HG03103 (cell line): ENCODE data around the gene SLC4A4.

ENCODE experiments used
- ATAC-seq: cut with Tn5 transposase; IDR thresholded peaks from one replicate; pipeline ENCODE4 v1.9.1; 2021; ENCODE audit warnings: low read depth; ENCODE audit not compliant: unreplicated experiment

The SLC4A4 gene

DNA sequence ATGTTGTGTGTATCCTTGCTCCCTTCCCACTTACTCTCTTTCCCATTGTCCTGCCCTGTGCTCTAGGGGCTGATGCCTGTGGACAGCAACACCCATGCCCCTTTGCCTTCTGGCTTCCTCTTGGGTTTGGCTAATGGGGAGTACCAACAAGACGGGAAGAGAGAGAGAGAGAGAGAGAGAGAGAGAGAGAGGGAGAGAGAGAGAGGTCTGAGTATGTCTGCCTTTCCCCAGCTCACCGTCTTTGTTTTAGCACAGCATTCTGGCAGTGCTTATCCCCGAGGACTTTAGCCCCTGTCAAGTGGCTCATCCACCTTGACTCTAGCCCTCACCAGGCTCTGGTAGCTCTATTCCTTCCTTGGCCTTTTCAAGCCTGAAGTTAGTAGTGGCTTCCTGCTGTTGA is 128.0 kb downstream of the SLC4A4 start:
- no peak for ATAC-seq

DNA sequence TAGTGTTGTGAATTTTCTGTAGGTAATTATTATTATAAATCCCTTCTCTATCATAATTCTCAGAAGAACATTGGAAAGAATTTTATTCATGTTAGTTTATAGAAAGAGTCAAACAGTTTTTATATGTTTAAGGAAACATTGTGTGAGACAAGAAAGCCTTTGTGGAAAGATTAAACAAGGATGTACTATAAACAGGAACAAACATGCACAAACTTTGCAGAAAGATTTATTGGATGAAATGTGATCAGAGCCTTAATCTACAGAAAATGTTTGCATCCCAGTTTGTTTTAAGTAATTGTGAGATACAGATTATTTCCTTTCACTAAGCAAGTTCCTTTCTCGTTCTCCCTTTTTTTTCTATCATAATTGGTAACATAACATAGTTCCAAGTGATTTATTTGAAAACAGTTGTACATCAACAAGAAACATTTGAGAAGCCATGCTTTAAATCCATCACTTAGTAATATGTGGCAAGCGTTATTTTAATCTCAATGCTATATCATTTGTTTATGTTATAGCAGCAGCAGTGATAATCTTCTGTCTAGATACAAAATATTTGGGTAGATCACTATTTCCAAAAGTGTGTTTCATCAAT is 129.4 kb downstream of the SLC4A4 start:
- no peak for ATAC-seq

DNA sequence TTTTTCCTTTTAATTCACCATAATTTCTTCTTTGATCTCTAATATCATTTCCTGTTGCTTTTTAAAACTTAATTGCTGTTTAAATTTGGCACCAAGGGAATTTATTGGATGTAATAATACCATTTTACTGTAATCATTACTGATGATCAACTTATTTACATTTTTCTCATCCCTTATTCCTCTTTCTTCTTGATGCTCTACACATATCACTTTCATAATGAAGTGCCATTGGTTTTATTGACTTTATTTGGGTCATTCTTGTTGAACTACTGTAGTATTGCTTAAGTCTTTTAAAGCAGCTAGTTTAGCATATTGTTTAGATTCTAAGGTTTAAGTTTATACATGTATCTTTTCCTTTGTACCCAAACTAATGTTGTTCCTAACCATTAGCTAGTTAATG is 130.7 kb downstream of the SLC4A4 start:
- ATAC-seq, result no peak

DNA sequence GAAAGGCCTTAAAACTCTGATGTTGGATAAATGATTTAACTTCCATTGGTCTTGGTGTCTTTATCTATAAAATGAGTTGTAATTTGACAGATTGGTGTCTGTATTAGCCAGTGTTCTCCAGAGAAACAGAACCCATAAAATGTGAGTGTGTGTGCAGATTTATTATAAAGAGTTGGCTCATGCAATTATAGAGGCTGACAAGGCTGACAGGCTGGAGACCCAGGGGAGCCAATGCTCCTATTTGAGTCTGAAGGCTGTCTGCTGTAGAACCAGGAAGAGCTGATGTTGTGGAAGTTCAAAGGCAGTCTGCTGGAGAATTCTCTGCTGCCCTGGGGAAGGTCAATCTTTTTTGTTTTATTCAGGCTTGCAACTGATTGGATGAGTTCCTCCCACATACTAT is 131.7 kb downstream of the SLC4A4 start:
- no peak for ATAC-seq

DNA sequence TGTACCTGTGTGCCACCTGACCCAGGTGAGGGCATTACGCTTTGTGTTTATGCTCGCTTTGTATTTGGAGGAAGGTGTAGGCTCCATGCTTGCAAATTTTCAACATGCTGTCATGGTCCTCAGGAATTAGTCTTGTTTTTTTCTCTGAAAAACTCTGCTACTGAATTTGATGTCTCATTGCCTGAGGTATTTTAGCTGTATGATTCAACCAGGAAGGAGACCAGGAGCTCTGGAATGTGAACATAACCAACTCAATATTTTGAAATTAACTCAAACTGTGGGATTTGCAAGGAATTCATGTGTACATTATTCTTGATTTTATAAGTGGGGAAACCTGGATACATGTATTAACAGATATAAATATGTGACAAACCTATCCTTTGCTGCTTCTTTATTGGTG is 134.1 kb downstream of the SLC4A4 start:
- no peak for ATAC-seq

DNA sequence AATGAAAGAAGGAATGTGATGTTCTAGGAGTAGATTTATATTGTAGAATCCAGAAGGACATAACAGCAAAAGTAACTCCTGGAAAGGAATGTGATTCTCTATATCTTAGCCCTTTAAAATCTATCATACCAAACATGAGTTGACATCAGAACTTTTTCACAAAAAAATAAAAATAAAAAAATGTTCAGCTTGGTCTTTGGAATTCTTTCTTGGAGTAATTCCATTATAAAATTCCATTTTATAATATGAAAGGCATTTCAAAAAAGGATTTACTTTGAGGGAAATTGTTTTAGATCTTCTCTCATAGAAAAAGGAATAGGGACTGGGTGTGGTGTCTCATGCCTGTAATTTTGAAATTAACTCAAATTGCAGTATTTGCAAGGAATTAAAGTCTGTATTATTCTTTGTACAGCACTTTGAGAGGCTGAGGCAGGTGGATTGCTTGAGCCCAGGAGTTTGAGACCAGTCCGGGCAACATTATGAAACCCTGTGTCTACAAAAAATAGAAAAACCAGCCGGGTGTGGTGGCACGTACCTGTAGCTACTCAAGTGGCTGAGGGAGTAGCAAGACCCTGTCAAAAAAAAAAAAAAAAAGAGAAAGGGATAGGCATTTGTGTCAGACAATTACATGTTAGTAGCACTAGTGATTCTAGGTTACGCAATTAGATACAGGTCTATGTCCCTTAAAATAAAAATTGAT is 134.9 kb downstream of the SLC4A4 start:
- ATAC-seq, result no peak

DNA sequence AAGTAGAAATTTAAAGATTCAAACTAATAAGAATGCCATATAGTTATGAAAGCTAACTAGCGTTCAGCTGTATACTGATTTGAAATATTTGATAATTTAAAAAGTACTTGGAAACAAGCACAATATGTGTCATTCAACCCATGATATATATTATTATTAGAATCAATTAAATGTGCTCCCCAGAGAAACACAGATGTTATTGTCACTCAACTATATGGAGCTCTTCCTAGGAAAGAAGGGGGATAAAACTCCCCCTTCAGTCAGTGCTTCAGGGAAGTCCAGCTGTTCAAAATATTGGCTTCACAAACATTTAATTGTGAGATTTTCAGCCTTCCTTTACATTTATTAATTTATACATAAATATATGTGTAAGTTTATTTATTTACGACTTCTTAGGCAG is 135.9 kb downstream of the SLC4A4 start:
- no peak for ATAC-seq

DNA sequence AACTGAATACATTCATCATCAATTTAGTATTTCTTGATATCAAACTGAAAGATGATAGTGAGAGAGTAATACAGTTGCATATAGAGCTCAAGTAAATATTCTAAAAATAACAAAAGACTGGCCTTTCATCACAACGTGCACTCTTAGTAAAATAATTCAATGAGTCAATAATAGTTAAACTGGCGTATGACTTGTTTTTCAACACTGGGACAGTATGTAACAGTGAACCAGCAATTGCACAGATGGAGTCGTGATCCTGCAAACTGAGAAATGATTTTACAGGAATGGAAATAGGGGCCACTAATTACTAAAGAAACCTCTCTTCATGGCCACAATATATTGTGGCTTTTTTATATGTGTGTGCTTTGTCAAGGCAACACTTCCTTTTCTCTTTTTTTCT is 137.4 kb downstream of the SLC4A4 start:
- no peak for ATAC-seq

DNA sequence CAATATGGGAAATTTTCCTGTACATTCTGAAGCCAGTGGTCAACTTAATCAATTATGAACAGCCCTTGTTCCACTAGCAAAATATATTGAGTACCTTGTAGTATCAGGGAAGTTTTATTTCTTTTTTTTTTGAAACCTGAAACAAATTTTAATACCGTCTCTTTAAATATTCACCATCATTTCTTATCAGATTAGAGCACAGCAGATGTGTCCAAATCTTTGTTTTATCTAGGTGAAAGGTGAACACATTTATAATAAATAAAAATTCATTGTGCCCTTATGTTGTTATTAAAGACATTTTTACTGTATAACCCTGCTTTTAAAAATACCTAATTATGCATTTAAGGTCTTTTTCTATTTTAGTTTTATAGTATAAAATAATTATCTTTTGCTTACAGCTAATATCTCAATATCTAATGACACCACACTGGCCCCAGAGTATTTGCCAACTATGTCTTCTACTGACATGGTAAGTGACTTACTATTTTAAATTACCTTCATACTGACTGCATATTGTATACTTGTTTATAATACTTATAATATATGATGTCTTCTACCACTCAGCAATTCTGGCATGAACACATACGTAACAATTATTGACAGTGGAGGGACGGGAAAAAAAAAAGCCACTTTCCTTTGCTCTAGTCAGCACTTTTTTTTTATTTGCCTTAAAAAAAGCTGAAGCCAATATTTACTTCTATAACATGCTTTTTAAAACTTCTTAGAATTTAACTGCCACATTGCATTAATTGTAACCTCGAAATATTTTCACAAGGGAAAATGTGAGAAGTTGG is 147.9 kb downstream of the SLC4A4 start:
- ATAC-seq, result no peak

DNA sequence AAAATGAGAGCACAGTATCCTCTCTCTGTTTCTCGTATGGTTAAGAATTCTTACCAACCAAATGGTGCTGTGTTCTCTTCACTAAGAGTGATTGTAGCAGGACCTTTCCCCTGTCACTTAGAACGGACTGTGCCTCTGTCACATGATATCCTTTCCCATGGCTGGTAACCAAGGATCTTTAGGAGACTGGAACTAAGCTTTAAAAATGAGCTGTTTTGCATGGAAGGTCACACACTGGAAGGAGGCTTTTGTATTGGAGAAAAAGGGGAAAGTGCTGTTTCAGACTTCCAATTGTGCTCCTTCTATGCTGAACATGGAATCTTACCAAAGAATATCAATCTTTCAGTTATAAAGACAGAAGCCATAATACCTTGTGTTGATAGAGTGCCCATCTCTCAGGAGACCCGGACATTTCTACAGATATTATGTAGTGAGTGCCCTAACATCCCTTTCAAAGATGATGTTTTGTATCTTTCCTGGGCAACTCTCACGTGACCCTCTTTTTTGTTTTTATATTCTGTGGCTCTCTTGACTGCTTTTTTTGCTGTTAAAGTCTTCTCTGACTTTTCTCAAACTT is 148.6 kb downstream of the SLC4A4 start:
- ATAC-seq, result no peak

DNA sequence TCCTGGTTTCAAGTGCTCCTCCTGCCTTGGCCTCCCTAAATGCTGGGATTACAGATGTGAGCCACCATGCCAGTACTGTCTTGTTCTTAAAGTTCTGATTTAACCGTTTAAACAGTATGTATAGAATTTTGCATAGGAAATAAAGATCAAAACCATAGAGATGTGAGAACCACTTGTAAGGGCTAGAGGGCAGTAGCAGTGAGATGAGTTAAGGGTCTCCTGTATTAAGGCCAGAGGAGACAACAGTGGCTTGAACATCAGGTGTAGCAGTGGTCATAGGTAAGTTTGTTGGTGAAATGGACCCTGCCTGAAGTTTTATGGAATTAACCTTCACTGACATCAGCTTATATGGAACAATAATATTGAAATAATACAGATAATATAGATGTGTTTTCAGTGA is 155.7 kb downstream of the SLC4A4 start:
- no peak for ATAC-seq

DNA sequence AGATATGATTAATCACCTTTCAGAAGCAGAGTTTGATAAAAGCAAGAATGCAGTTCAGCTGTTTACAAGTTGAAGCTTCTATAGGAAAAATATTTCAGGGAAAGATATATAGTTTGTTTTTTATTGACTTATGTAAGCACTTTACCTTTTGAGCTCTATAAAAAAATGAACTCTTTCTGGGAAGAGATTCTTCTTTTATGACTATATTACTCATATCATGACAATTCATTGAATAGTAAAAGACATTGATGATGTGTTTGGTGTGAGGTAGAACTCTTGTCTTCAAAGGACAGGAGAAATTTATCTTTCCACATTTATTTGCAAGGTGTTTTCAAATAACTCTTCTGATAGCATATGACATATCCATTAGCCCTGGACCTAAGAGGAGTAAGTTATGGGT is 156.6 kb downstream of the SLC4A4 start:
- ATAC-seq, result no peak

DNA sequence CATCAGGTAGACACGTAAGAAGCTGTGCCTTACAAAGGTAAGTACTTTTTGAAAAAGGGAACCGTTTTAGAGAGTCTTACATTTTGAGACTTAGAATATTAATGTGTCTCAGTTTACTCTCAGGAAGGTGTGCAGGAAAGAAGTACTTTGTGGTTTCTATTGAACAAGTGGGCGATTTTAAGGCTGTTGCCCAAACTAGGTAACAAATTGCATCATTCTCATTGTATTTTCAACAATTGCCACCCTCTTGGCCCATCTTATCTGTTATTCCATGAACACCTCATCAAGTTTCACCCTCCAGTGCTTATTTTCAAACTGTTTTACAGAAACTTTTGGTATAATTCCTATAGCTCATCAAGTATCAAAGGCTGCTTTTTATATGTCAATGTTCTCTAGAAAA is 158.3 kb downstream of the SLC4A4 start:
- ATAC-seq, result no peak

DNA sequence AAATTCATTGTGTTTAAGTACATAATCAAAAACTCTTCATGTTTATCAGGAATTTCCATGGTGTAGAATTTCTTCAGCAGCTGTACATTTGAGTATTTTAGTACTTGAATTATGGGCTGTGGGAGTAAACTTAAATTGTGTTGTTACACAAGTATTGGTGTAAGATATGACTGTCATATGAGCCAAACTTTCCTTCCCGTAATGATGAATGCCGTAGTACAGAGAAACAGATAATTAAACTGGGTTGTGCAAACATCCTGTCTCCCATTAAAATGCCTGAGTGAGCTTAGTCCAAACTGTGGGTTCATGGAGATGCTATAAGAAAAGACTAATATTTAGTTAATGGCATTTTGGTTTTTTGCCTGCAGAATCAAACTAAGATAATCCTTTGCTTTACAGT is 159.2 kb downstream of the SLC4A4 start:
- no peak for ATAC-seq

DNA sequence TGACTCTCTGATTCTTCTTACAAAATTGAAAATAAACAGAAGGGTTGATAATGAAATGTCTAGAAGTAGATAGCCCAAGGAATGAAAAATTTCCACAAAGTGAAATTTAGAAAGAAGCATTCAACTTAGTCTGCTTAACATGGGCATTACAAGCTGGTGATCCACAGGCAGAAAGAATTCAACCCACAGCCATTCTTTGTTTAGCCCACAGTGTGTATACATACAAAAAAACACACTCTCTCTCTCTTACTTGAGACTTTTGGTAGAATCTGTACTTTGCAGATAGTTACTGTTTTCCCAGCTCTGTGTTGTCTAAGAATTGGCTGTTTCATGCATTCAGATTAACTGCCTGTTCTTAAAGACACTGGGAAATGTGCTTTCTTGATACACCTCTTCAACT is 159.8 kb downstream of the SLC4A4 start:
- no peak for ATAC-seq

DNA sequence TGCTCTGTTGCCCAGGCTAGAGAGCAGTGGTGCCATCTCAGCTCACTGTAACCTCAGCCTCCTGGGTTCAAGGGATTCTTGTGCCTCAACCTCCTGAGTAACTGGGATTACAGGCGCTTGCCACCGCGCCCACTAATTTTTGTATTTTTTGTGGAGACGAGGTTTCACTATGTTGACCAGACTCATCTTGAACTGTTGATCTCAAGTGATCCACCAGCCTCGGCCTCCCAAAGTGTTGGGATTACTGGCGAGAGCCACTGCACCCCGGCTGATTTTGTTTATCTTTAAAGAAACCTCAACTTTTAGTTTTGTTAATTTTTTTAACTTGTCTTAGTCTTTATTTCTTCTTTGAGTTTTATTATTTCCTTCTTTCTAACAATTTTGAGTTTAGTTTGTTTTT is 163.2 kb downstream of the SLC4A4 start:
- no peak for ATAC-seq

DNA sequence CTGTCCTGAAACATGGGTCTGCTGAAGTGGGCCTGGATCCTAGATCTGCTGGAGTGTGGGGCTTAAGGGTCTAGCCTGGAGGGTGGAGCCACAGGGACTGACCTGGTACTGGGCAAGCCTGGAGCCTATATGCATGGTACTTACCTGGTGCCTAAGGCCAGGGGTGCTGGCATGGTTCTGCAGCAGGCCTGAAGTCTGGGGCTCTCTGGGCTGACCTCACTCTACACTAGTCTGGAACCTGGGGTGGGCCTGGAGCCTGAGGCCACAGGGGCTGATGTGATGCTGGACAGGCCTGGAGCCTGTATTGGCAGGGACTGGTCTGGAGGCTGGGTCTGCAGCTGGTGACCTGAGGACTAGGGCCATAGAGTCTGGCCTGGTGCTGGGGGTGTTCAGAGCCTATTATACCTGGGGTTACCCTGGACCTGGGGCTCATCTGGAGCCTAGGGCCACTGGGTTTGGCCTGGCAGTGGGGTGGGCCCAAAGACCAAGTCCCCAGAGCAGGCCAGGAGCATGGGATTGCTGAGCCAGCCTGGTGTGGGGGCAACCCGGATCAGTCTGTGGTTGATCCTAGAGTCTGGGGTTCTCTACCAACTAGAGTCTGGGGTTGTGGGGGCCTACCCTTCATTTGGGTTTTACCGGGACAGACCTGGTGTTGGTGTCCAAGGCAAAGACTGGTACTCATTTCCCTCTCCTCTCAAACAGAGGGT is 179.6 kb downstream of the SLC4A4 start:
- no peak for ATAC-seq

DNA sequence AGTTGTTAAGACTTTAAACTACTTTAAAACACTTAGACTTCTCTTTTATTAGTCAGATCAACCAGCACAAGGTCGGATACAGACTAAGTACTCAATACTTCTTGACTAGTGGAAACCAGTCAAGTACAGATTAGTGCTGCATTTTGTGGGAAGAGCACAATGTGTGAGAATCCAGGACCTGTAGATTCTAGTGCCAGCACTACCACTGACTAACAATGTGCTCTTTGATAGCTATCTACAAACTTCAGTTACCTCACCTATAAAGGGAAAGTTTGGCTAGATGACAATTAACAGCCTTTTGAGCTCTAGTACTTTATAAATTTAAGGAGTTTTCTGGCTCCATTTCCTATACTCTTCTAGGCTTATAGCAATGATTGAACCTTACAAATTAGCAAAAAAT is 181.5 kb downstream of the SLC4A4 start:
- ATAC-seq, result no peak

DNA sequence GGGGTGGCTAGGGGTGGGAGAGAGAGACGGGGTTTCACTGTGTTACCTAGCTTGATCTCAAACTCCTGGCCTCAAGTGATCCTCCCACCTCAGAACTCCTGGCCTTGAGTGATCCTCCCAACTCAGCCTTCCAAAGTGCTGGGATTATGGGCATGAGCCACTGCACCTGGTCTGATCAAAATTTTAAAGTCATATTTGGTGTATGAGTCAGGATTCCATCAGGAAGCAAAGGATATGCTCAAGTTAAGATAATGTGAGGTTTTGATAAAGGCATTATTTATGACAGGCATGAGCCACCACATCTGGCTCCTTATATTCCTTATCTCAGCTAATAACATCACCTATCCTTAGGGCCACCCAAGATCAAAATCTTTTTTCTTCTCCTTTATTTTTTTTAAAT is 182.0 kb downstream of the SLC4A4 start:
- no peak for ATAC-seq

DNA sequence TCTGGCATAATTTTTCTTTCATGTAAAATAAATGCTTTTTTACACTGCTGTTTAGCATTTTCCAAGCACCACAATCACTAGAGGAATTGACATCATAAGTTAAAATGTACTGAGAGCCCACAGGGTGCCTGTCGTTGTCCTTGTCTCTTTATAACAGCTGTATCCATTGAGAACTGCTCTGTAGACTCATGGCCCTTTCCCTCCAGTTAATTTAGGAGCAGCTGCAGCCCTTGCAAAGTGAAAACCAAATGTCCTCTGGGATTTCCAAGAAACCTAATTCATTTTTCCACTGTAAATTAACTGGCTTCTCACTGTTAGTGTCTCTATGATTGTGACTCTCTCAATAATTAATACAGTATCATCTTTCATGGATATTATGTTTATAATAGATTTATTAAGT is 185.9 kb downstream of the SLC4A4 start:
- ATAC-seq, result no peak
